Occipital lobe (tissue), 2 donors: ENCODE measurements around the gene CHI3L1. TPM values are rescaled to one million over a fixed set of nuclear protein-coding genes. Genes with fewer than 3 reads are reported as not detected.

Experiments
- DNase-seq: peaks from one replicate; lab custom pipeline; 2025; lab: John Stamatoyannopoulos, UW
- total RNA-seq: library from RNA; depleted of rRNA; stranded (reverse); fragments of >200 nt; gene quantifications from one replicate; pipeline ENCODE4 v1.2.3, GENCODE V29; 2014

The CHI3L1 gene
- total RNA-seq, 1 donor from 2014 or later = 1.6 TPM

- DNase-seq = no peak
Measured at GRCh38 chr1:203181586-203182386, 4.7 kb downstream of the CHI3L1 start.

GRCh38 chr1:203180611-203181330 lies 5.7 kb downstream of the CHI3L1 start:
- DNase-seq = no peak

GRCh38 chr1:203179667-203180005 lies 6.9 kb downstream of the CHI3L1 start:
- DNase-seq = no peak

GRCh38 chr1:203178821-203179666 lies 7.5 kb downstream of the CHI3L1 start:
- no peak for DNase-seq

- DNase-seq = no peak
Measured at GRCh38 chr1:203178083-203178482, 8.4 kb downstream of the CHI3L1 start.

GRCh38 chr1:203177470-203178039 lies 8.9 kb downstream of the CHI3L1 start:
- DNase-seq = no peak

GRCh38 chr1:203177036-203177405 lies 9.5 kb downstream of the CHI3L1 start:
- DNase-seq = no peak

GRCh38 chr1:203176273-203177035 lies 10.1 kb downstream of the CHI3L1 start:
- no peak for DNase-seq

- DNase-seq = no peak
Measured at GRCh38 chr1:203175827-203176241, 10.7 kb downstream of the CHI3L1 start.

GRCh38 chr1:203175237-203175826 lies 11.2 kb downstream of the CHI3L1 start, which contains the start of gene MYBPH:
Gene MYBPH, minus strand, starts transcription at chr1:203175826. Its CDS starts 71 bp downstream, at chr1:203175755.
- no peak for DNase-seq

GRCh38 chr1:203174324-203174985 lies 12.0 kb downstream of the CHI3L1 start:
- no peak for DNase-seq

- no peak for DNase-seq
Measured at GRCh38 chr1:203173566-203173965, 12.9 kb downstream of the CHI3L1 start.

- no peak for DNase-seq
Measured at GRCh38 chr1:203173011-203173555, 13.4 kb downstream of the CHI3L1 start.

- no peak for DNase-seq
Measured at GRCh38 chr1:203172184-203173010, 14.1 kb downstream of the CHI3L1 start.

GRCh38 chr1:203171341-203172183 lies 14.9 kb downstream of the CHI3L1 start:
- no peak for DNase-seq

- DNase-seq = no peak
Measured at GRCh38 chr1:203170625-203171330, 15.7 kb downstream of the CHI3L1 start.
